IMR-90 (cell line): ENCODE results near the gene SGO2. TPM values are rescaled to one million over a fixed set of nuclear protein-coding genes. Genes with fewer than 3 reads are reported as not detected.

ENCODE experiments used
- ATAC-seq: fragments of 200-7000 bp; cut with Tn5 transposase; 2 replicates; pipeline ENCODE4 v1.9.1; 2020; ENCODE audit warnings: low read depth, mild to moderate bottlenecking, moderate library complexity
- BruUV-seq: library from RNA; stranded (reverse); fragments of 400-500 nt; replicated peaks from 2 replicates; lab custom pipeline; 2021; lab: Mats Ljungman, UMichigan
- CTCF ChIA-PET: fragments of 300-600 bp; formaldehyde crosslinking; extraction: SDS; loops from one replicate; lab custom pipeline; 2021; ENCODE audit warnings: antibody characterized with exemption; lab: Yijun Ruan, JAX
- POLR2A ChIA-PET: fragments of 300-600 bp; sonication (Branson Sonifier 250); formaldehyde crosslinking; loops from one replicate; lab custom pipeline; 2022; ENCODE audit warnings: antibody characterized with exemption; ENCODE audit not compliant: unreplicated experiment; lab: Charles Lee
- DNase-seq: peaks from one replicate; pipeline ENCODE4 v3.0.0; 2013
- H2AFZ ChIP-seq: replicated peaks from 2 replicates; pipeline ENCODE3; 2013; ENCODE audit warnings: low read length, mild to moderate bottlenecking; ENCODE audit not compliant: poor library complexity
- H2AK5ac ChIP-seq: 2 replicates; pipeline ENCODE4 v1.6.1; 2013; ENCODE audit warnings: low read depth, low read length, inconsistent platforms
- H2AK9ac ChIP-seq: replicated peaks from 2 replicates; pipeline ENCODE3; 2013; ENCODE audit warnings: mild to moderate bottlenecking, low read depth, low read length, moderate library complexity; ENCODE audit not compliant: poor library complexity
- H2BK120ac ChIP-seq: 2 replicates; pipeline ENCODE4 v1.6.1; 2013; ENCODE audit warnings: low read depth, low read length, inconsistent platforms
- H2BK15ac ChIP-seq: 3 replicates; pipeline ENCODE4 v1.6.1; 2013; ENCODE audit warnings: low read depth, low read length, inconsistent platforms
- H2BK20ac ChIP-seq: 2 replicates; pipeline ENCODE4 v1.6.1; 2013; ENCODE audit warnings: low read depth, mild to moderate bottlenecking, inconsistent platforms, low read length, moderate library complexity
- H2BK5ac ChIP-seq: 2 replicates; pipeline ENCODE4 v1.6.1; 2013; ENCODE audit warnings: mild to moderate bottlenecking, low read depth, low read length, inconsistent platforms; ENCODE audit not compliant: poor library complexity, severe bottlenecking
- H3K14ac ChIP-seq: replicated peaks from 2 replicates; pipeline ENCODE4 v1.6.1; 2013; ENCODE audit warnings: low read depth, low read length, inconsistent platforms
- H3K18ac ChIP-seq: 2 replicates; pipeline ENCODE4 v1.6.1; 2013; ENCODE audit warnings: low read depth, low read length, control low read depth
- H3K23ac ChIP-seq: 2 replicates; pipeline ENCODE4 v1.6.1; 2013; ENCODE audit warnings: low read depth, low read length, inconsistent platforms
- H3K27ac ChIP-seq: 2 replicates; pipeline ENCODE4 v1.5.1; 2013; ENCODE audit warnings: mild to moderate bottlenecking, control low read depth, low read length; ENCODE audit not compliant: insufficient read depth
- H3K27me3 ChIP-seq: 2 replicates; pipeline ENCODE4 v1.6.1; 2013; ENCODE audit warnings: low read length; ENCODE audit not compliant: control insufficient read depth, insufficient read depth
- H3K36me3 ChIP-seq: 2 replicates; pipeline ENCODE4 v1.6.1; 2013; ENCODE audit warnings: low read length, mixed read lengths; ENCODE audit not compliant: control insufficient read depth, insufficient read depth
- H3K4ac ChIP-seq: 2 replicates; pipeline ENCODE4 v1.6.1; 2013; ENCODE audit warnings: low read depth, low read length, inconsistent platforms
- H3K4me1 ChIP-seq: 2 replicates; pipeline ENCODE4 v1.6.1; 2013; ENCODE audit warnings: low read length, mixed read lengths; ENCODE audit not compliant: control insufficient read depth, insufficient read depth
- H3K4me2 ChIP-seq: 2 replicates; pipeline ENCODE4 v1.6.1; 2013; ENCODE audit warnings: low read depth, mild to moderate bottlenecking, control low read depth, low read length, moderate library complexity
- H3K4me3 ChIP-seq: 2 replicates; pipeline ENCODE4 v1.5.1; 2013; ENCODE audit warnings: low read depth, mild to moderate bottlenecking, control low read depth, low read length, moderate library complexity; ENCODE audit not compliant: insufficient read depth
- H3K56ac ChIP-seq: 2 replicates; pipeline ENCODE4 v1.6.1; 2013; ENCODE audit warnings: low read length, inconsistent platforms; ENCODE audit not compliant: insufficient read depth; ENCODE audit errors: extremely low read depth
- H3K79me1 ChIP-seq, 2 experiments: 2 replicates each; pipeline ENCODE4 v1.6.1; 2013; ENCODE audit warnings: low read length in 2 of 2, inconsistent platforms in 1 of 2, low read depth in 1 of 2
- H3K9ac ChIP-seq: 2 replicates; pipeline ENCODE4 v1.6.1; 2013; ENCODE audit warnings: low read depth, low read length, control low read depth
- H3K9me1 ChIP-seq: 2 replicates; pipeline ENCODE4 v1.6.1; 2013; ENCODE audit warnings: low read length, inconsistent platforms; ENCODE audit not compliant: insufficient read depth
- H3K9me3 ChIP-seq: 2 replicates; pipeline ENCODE4 v1.6.1; 2013; ENCODE audit warnings: low read length; ENCODE audit not compliant: control insufficient read depth, insufficient read depth
- H4K20me1 ChIP-seq: 2 replicates; pipeline ENCODE4 v1.6.1; 2013; ENCODE audit warnings: low read length, inconsistent platforms; ENCODE audit not compliant: insufficient read depth
- H4K5ac ChIP-seq: 2 replicates; pipeline ENCODE4 v1.6.1; 2013; ENCODE audit warnings: mild to moderate bottlenecking, low read depth, low read length, control low read depth
- H4K8ac ChIP-seq, 2 experiments: 2 replicates each; pipeline ENCODE4 v1.6.1; 2013; ENCODE audit warnings: low read depth in 2 of 2, low read length in 2 of 2, control low read depth in 1 of 2, inconsistent platforms in 1 of 2
- H4K91ac ChIP-seq: 2 replicates; pipeline ENCODE4 v1.6.1; 2013; ENCODE audit warnings: low read depth, low read length, inconsistent platforms; ENCODE audit not compliant: insufficient read depth
- CEBPB ChIP-seq: IDR thresholded peaks from 2 replicates; pipeline ENCODE4 v1.6.1; 2012; ENCODE audit warnings: low read depth, low read length, improper control_type of control experiment
- ELK1 ChIP-seq: fragments of 150-350 bp; IDR thresholded peaks from 2 replicates; pipeline ENCODE4 v1.6.1; 2016; ENCODE audit warnings: low read depth, mild to moderate bottlenecking, low read length, moderate library complexity, borderline replicate concordance
- FOS ChIP-seq: fragments of 150-350 bp; IDR thresholded peaks from 2 replicates; pipeline ENCODE4 v1.6.1; 2016; ENCODE audit warnings: low read depth, low read length
- MAFK ChIP-seq: IDR thresholded peaks from 2 replicates; pipeline ENCODE4 v1.6.1; 2012; ENCODE audit warnings: low read depth, low read length, improper control_type of control experiment
- MXI1 ChIP-seq: IDR thresholded peaks from 2 replicates; pipeline ENCODE4 v1.6.1; 2012; ENCODE audit warnings: low read depth, mild to moderate bottlenecking, low read length, moderate library complexity, borderline replicate concordance
- NFE2L2 ChIP-seq: fragments of 150-350 bp; IDR thresholded peaks from 2 replicates; pipeline ENCODE4 v1.6.1; 2016; ENCODE audit warnings: low read depth, mild to moderate bottlenecking, low read length
- POLR2A ChIP-seq: IDR thresholded peaks from 2 replicates; pipeline ENCODE4 v1.6.1; 2012; ENCODE audit warnings: mild to moderate bottlenecking, low read depth, low read length
- RAD21 ChIP-seq: IDR thresholded peaks from 2 replicates; pipeline ENCODE4 v1.6.1; 2012; ENCODE audit warnings: low read length, improper control_type of control experiment
- RCOR1 ChIP-seq: IDR thresholded peaks from 2 replicates; pipeline ENCODE4 v1.6.1; 2012; ENCODE audit warnings: mild to moderate bottlenecking, low read length, improper control_type of control experiment; ENCODE audit not compliant: insufficient replicate concordance
- RFX5 ChIP-seq: IDR thresholded peaks from 2 replicates; pipeline ENCODE4 v1.8.0; 2012; ENCODE audit warnings: low read depth, mild to moderate bottlenecking, low read length, moderate library complexity
- WGBS, 2 experiments: methylation state at CpG; one replicate each; pipeline versions ENCODE4 v1.1.5 to v1.1.7; 2013; ENCODE audit warnings: missing lambda C conversion rate in 2 of 2; ENCODE audit not compliant: insufficient read length in 1 of 2; ENCODE audit errors: extremely low coverage in 2 of 2; 5-methylcytosine and 5-hydroxymethylcytosine counted together
- dilution Hi-C: fragments of 300-500 bp; cut with HindIII; formaldehyde crosslinking; loops from one replicate; pipeline ENCODE4 v1.14.3; 2018; ENCODE audit warnings: low sequenced_read_pairs; ENCODE audit not compliant: unreplicated experiment
- in situ Hi-C: fragments of 300-500 bp; cut with MboI; formaldehyde crosslinking; loops from 3 replicates; pipeline ENCODE4 v1.14.3; 2019; ENCODE audit warnings: low sequenced_read_pairs, inconsistent platforms, mixed read lengths
- intact Hi-C: fragments of 100-400 bp; cut with micrococcal nuclease; formaldehyde crosslinking; loops from 2 replicates; pipeline ENCODE4 v1.10.0; 2022
- polyA plus RNA-seq, 3 experiments: library from polyadenylated mRNA; depleted of rRNA; stranded (reverse); fragments of >200 nt; gene quantifications; 2 replicates each; pipeline ENCODE4 v1.2.3, GENCODE V29; 2012; ENCODE audit warnings: low replicate concordance in 1 of 3
- total RNA-seq: library from RNA; depleted of rRNA; stranded (reverse); fragments of >200 nt; gene quantifications from 2 replicates; pipeline ENCODE4 v1.2.3, GENCODE V29; 2012
- TF ChIP-seq, protein P1 (sequence below): fragments of 150-350 bp; IDR thresholded peaks from 2 replicates; pipeline ENCODE4 v1.6.1; 2017; ENCODE audit warnings: mild to moderate bottlenecking, antibody characterized with exemption, low read length, low read depth

SGO2 gene
- total and polyA plus RNA-seq, 2 of the 4 experiments (the other 2 are of a cell fraction), result 5.4 to 6.3 TPM

DNA sequence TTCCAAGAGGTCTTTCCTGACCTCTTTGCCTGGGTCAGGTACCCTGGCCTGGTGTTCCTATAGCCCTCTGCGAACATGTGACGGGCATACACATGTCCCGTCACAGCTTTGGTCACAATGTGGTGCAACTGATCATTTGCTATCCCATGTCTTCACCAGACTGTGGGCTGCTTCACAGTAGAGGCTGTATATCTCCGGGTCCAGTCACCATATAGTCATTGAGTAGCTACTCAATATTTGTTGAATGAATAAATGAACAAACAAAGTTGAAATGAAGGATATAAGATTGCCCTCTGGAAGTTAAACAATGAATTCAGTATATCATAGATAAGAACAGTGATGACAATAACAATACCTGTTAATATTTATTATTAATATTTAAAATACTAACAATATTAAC is 76.6 kb downstream of the SGO2 start (continued):
- TF ChIP-seq ELK1 (no peak), RFX5 (no peak), NFE2L2 (no peak), RAD21 (no peak)

DNA sequence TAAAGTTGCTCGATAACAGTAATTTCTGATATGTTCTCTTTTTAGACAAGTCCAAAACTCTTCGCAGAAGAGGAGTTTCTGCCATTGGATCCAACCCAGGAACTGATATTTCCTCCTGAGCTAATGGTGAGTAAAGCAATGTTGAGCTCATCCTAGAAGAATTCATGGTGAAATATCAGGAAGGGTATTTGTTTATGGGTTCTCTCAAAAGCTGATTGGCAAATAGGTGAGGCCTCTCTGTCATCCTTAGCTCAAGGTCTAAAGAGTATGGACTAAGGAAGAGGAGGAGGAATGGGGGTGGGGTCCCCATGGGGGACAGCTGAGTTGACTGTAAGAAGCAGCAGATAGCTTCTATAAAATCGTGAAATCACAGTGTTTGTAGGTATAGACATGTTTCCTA is 78.0 kb downstream of the SGO2 start:
- Histone ChIP-seq H2BK120ac (peak overlapping the region; percentile 93), H2AK9ac (peak overlapping the region; percentile 92), H4K20me1 (no peaks in the 10 kb centered on the region), H3K36me3 (no peaks in the 10 kb centered on the region), H3K18ac (peak overlapping the region; percentile 78; the same call in 1 of the 2 replicates), H3K27ac (peak overlapping the region; percentile 59), H4K8ac (peak overlapping the region; percentile 48 to 86), H3K23ac (peak overlapping the region; percentile 76; the same call in 1 of the 2 replicates), H3K9me1 (peaks cover 7% of the 10 kb centered on the region), H2BK5ac (peak overlapping the region; percentile 92), H3K79me1 (0 out of 4 replicates have a peak, but pooled peaks cover 0 to 4% of the 10 kb centered on the region in 2 experiments), H3K14ac (peak overlapping the region; percentile 82), H3K4me3 (no peak overlapping the region), H2BK20ac (peak overlapping the region; percentile 89), H3K27me3 (no peaks in the 10 kb centered on the region), H3K56ac (no peak overlapping the region), H3K9ac (no peak overlapping the region), H4K91ac (peak overlapping the region; percentile 79; the same call in 1 of the 2 replicates), H2AK5ac (peak overlapping the region; percentile 89; the same call in 1 of the 2 replicates), H3K4me1 (peaks cover 20% of the 10 kb centered on the region), H3K9me3 (no peaks in the 10 kb centered on the region), H3K4me2 (peak overlapping the region; percentile 75), H4K5ac (peak overlapping the region; percentile 71; the same call in 1 of the 2 replicates), H2BK15ac (peak overlapping the region; percentile 91), H2AFZ (peak overlapping the region; percentile 69), H3K4ac (peak overlapping the region; percentile 94; the same call in 1 of the 2 replicates)
- CTCF ChIA-PET, result interaction anchor here (0.7 to 1.3 kb wide), 5 partner anchors 12 to 554 kb away, joined by 3 to 6 read pairs (median 4); partner anchors contain the start of gene AOX1
- intact Hi-C loops (no loop called here), dilution Hi-C loops (no loop called here), in situ Hi-C loops (no loop called here)
- ATAC-seq (peak; percentile 59), DNase-seq (peak; percentile 84)
- POLR2A ChIA-PET, result interaction anchor here (0.6 kb wide), 1 partner anchor 93 kb away, joined by 3 read pairs; no protein-coding TSS in a partner anchor
- no CpG with 5 or more reads among the region's 3 CpGs for WGBS, 2 experiments
- no peak for TF ChIP-seq RCOR1
- TF ChIP-seq CEBPB, result peak; percentile 75
- TF ChIP-seq MAFK, result no peak
- TF ChIP-seq RAD21, result no peak
- no peak for TF ChIP-seq POLR2A
- TF ChIP-seq FOS, result no peak
- TF ChIP-seq MXI1, result no peak
- TF ChIP-seq, protein P1, sequence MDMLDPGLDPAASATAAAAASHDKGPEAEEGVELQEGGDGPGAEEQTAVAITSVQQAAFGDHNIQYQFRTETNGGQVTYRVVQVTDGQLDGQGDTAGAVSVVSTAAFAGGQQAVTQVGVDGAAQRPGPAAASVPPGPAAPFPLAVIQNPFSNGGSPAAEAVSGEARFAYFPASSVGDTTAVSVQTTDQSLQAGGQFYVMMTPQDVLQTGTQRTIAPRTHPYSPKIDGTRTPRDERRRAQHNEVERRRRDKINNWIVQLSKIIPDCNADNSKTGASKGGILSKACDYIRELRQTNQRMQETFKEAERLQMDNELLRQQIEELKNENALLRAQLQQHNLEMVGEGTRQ, result no peak
- no TSS peak for BruUV-seq
